VCaP (cell line): Measurements from ENCODE around the gene CCR5.

Source experiments
- H3K27ac ChIP-seq: fragments of 450-650 bp; 2 replicates; pipeline ENCODE4 v1.5.1; 2017
- TF ChIP-seq, protein P1 (sequence below): fragments of 450-650 bp; conservative IDR thresholded peaks from 2 replicates; pipeline ENCODE4 v1.5.1; 2017; ENCODE audit warnings: mild to moderate bottlenecking, moderate library complexity

Gene CCR5

DNA sequence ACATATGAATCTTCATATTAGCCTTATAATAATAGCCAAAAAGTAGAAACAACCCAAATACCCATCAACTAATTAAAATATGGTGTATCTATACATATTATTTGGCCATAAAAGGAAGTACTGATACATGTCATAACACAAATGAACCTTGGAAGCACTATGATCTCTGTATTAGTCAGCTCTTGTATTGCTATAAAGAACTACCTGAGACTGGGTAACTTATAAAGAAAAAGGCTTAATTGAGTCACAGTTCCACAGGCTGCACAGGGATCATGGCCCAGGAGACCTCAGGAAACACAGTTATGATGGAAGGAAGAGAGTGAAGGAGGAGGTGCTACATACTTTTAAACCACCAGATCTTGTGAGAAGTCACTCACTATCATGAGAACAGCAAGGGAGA, 32.8 kb upstream of the CCR5 start:
- TF ChIP-seq, protein P1, sequence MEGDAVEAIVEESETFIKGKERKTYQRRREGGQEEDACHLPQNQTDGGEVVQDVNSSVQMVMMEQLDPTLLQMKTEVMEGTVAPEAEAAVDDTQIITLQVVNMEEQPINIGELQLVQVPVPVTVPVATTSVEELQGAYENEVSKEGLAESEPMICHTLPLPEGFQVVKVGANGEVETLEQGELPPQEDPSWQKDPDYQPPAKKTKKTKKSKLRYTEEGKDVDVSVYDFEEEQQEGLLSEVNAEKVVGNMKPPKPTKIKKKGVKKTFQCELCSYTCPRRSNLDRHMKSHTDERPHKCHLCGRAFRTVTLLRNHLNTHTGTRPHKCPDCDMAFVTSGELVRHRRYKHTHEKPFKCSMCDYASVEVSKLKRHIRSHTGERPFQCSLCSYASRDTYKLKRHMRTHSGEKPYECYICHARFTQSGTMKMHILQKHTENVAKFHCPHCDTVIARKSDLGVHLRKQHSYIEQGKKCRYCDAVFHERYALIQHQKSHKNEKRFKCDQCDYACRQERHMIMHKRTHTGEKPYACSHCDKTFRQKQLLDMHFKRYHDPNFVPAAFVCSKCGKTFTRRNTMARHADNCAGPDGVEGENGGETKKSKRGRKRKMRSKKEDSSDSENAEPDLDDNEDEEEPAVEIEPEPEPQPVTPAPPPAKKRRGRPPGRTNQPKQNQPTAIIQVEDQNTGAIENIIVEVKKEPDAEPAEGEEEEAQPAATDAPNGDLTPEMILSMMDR, result no peak
- no peak overlapping the region for H3K27ac ChIP-seq

DNA sequence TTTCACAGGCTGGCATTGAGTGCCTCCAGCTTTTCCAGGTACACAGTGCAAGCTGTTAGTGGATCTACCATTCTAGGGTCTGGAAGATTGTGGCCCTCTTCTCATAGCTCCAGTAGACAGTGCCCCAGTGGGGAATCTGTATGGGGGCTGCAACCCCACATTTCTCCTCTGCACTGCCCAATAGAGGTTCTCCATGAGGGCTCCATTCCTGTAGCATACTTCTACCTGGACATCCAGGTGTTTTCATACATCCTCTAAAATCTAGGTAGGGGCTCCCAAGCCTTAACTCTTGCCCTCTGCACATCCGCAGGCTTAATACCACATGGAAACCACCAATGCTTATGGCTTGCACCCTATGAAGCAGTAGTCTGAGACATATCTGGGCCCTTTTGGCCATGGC, 31.9 kb upstream of the CCR5 start:
- TF ChIP-seq, protein P1, result no peak
- H3K27ac ChIP-seq, result no peak overlapping the region

DNA sequence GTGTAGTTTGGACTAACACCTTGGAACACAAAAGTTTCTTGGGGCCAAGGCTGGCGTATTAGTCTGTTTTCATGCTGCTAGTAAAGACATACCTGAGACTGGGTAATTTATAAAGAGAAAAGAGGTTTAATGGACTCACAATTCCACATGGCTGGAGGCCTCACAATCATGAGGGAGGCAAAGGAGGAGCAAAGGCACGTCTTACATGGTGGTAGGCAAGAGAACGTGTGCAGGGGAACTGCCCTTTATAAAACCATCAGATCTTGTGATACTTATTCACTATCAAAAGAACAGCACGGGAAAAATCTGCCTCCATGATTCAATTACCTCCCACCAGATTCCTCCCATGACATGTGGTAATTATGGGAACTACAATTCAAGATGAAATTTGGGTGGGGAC, 26.3 kb upstream of the CCR5 start:
- H3K27ac ChIP-seq, result no peak overlapping the region
- TF ChIP-seq, protein P1, result no peak

DNA sequence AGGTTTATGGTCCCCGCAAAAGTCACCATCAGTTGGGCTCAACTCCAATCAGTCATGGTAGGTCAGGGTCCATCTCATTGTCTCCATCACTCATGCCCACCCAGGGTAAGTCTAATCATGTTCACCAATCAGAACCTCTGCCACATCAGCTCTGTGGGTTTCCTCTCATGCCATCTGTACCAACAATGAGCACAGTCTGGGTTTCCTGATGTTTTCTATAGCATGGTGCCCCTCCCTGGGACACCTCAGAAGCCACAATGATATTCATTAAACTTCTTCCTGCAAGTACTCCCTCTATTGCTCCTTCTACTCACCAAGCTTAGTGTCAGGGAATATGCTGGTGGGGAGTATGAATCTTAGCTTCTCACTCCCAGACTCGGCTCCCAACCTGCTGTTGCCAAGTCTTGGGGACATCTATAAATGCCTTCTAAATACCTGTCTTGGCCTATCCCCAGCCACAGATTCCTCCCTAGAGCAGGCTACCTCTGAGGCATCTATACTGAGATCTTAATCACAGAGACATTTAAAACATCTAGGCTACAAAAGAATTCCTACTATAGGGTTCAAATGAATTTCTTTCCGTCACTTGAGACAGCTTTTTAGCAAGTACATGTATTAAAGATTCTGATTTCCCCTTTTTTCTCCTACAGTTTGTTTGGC, 21.8 kb upstream of the CCR5 start:
- TF ChIP-seq, protein P1, result no peak
- H3K27ac ChIP-seq, result no peak overlapping the region

DNA sequence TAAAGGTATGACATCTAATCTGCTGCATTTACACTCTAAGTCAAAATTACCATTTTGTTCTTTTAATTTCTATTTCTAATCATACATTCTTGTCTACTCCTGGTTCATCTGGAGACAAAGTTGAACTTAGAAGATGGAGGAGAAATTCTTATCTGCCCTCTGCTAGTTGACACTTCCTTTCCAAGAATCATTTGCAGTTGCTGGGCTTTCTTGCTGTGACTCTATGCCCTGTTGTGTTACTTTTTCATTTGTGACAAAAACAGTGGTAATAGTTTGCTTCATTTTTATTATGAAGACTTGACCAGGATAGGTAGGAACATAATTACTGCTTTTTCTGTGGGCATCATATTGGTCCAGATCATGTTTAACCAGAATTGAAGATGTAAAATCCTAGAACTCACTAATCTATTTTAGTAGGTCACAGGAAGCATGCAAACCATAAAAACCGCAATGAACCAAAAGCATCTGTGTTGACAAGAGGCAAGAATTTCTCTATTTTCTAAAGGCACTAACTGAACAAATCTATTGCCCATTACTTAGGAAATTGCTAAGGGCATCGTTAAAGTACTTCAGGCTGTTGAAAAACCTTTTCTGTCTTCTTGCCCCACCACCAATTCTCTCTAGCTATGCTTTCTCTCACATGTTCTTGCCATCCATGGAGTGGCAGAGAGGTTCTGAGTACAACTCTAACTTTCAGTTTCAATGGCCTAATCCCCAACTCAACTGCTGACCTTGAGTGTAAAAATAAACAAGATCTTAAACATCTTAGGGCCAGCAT, 21.1 kb upstream of the CCR5 start:
- TF ChIP-seq, protein P1, result no peak
- no peak overlapping the region for H3K27ac ChIP-seq

DNA sequence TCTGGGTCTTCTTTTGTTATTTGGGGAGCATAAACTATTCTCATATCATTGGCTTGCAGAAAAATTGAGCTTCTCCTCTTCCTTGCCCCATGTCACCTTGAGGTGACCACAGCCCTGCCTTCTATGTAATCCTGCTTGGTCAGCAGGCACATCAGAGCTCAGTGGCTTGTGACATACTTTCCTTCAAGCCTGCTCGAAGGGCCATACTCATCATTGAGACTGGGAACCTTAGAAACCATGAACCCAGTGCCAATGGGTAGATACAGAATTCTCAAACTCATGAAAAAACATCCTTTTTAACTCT, 20.5 kb upstream of the CCR5 start:
- TF ChIP-seq, protein P1, result no peak
- H3K27ac ChIP-seq, result no peak overlapping the region

DNA sequence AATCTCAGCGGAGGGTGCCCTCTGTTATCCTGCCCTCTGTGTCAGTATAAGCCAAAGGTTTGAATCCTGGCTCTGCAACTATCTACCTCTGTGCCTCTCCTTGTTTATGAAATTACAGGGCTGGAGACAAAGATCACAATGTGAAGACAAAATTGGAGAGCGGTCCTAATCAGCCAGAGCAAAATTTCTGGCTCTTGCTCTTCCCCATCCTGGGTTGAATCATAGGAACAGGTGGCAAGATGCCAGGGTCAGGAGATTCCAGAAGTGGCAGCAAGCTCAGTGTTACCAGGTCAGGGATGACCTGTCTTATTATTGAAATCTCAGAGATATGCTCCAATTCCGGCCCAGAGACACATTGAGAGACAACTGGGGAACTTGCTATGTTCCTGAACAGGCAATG, 19.1 kb upstream of the CCR5 start:
- H3K27ac ChIP-seq, result no peak overlapping the region
- TF ChIP-seq, protein P1, result no peak
